Hematopoietic multipotent progenitor cell treated with erythropoietin and hydrocortisone succinate and interleukin-3 and kit ligand, for 17 days (in vitro differentiated cells): ENCODE results near the gene PLA2G4D.

Source experiments
- DNase-seq: peaks from one replicate; pipeline ENCODE4 v3.0.0-alpha.2; 2015; ENCODE audit warnings: low spot score

Gene PLA2G4D, protein sequence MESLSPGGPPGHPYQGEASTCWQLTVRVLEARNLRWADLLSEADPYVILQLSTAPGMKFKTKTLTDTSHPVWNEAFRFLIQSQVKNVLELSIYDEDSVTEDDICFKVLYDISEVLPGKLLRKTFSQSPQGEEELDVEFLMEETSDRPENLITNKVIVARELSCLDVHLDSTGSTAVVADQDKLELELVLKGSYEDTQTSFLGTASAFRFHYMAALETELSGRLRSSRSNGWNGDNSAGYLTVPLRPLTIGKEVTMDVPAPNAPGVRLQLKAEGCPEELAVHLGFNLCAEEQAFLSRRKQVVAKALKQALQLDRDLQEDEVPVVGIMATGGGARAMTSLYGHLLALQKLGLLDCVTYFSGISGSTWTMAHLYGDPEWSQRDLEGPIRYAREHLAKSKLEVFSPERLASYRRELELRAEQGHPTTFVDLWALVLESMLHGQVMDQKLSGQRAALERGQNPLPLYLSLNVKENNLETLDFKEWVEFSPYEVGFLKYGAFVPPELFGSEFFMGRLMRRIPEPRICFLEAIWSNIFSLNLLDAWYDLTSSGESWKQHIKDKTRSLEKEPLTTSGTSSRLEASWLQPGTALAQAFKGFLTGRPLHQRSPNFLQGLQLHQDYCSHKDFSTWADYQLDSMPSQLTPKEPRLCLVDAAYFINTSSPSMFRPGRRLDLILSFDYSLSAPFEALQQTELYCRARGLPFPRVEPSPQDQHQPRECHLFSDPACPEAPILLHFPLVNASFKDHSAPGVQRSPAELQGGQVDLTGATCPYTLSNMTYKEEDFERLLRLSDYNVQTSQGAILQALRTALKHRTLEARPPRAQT

DNA sequence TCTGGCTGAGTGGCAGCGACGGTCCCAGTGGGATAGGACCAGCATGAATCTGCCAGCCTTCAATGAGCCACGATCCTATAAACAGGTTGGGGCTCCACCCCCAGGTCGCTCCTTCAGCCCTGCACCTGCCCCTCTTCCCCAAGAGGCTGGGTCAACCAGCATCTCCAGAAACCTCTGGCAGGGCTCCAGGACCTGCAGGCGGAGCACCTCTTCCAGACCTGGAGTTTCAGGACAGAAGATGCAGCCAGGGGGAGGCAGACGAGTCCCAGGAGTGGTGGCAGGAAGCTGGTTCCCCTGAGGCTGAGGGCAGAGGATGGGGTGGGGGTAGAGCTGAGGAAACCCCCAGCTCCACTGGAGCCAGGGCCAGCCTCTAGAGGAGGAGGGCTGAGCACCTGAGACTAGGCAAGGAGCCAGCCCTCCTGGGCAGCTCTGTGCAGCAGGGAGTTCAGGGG lies at the start of gene PLA2G4D:
PLA2G4D (minus strand) TSS at position 51 of the 452 bp plus-strand sequence. CDS start 103 bp downstream, outside the sequence.
- no peak for DNase-seq

DNA sequence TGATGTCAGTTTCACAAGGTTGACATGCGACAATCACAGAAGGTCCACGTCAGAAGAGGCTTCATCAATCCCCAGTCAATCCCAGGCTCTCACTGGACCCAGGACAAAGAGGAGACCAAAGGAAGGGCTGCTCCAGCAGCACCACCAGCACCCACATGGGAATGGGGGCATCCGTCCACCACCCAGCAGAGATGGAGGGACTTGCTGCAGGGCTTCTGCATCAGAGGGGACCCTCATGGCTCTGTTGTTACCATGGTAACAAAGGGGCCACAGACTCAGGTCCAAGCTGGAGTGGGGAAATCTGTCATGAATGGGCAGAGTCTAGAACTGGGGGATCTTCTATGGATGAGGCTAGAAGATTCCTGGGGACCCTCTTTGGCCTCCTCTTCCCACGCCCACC lies 49.0 kb upstream of the PLA2G4D start:
- DNase-seq, result no peak

DNA sequence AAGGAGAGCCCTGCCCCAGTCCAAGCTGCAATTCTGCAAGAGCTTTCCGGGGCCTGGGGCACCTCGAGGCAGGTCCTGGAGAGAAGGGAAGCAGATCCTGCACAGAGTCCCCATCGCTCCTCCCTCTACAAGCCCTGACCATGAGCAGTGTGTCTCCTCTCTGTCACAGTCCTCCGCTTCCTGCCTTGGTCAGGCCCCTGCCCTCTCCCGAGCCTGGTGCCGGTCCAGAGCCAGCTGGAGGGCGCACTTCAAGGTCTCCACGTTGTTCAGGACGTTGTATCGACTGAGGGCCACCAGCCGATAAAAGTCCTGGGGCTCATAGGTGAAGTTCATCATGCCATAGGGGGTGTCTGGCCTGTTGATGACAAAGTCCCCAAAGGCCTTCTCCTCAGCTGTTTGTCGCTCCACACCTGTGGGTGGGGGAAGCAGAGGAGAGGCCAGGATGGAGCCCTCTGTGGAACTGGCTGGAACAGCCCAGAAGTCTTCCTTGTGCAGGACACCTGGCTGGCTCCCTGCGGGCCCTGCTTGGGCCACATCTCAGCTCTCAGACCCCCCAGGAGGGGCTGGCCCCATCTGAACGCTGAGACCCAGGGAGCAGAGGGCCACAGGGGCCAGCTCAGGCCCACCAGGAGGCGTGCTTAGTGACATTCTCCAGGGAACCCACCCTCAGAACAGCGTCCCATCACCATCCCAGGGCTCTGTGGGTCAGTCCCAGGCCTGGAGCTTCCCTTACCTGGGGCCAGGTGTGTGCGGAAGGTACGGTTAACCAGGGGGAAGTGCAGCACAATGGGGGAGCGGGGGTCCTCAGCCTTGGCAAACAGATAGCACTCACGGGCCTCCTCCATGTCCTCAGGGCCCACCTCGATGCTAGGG lies 47.7 kb upstream of the PLA2G4D start:
- DNase-seq, result no peak

DNA sequence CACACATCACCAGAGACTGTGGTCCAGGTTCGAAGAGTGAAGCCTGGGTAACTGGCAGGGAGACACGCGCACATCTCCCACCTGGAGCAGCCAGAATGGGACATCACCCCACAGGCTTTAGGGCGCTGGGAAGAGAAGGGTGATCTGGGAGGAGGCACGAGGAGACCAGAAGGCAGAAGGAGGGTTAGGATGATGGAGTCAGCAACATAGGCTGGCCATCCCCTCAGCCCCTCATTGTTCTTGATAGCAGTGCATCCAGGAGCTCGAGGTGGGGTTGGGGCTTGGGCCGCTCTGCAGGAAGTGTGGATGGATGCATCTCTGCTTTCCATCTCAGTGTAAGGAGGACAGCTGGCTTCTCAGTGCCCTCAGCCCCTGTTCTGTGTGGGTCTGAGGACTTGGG lies 46.9 kb upstream of the PLA2G4D start:
- no peak for DNase-seq

DNA sequence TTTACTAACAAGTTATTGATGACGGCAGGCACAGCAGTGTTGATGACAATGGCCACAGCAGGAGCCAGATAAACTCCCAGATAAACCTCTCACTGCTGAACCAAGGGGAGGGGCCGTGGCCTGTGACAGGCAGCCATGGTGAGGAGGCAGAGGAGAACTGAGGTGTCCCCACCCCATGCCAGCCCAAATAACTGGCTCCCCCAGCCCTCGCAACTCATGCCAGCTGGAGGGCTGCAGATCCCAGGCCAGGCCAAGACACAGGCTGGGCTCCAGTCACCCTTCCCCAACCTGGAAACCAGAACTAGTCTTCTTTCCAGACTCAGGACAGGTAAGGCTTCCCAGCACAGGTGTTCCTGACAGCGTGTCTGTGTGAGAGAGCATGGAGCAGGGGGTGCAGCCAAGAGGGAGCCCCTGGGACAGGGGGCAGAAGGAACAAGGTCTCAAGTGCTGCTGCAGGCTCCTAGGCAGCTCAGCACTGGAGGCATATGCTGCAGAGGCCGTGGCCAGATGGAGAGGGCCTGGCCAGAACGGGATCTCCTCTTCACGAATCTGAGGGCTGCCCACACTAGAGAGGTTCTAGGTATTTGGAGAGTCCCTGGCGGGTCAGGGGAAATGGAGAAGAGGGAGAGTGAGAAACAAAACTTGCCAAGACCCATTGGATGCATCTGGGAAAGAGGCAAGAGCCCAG lies 46.2 kb upstream of the PLA2G4D start:
- no peak for DNase-seq

DNA sequence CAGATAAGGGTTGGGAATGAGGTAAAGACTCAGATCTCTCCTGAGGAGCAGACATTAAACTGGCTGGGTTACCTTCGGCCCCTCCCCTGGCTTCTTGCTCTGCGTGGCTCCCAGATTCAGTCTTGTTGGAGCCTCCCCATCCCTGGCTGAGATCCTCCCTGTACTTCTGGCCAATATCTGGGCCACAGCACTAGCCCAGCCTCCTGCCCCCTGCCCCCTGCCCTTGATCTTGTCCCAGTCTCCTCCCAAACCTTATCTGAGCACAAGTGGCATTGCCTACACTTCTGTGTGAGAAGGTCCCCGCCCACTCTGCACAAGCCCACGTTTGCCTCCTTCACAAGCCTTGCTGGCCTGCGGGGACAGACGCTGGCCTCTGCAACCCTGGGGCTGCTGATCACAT lies 45.2 kb upstream of the PLA2G4D start:
- DNase-seq, result no peak

DNA sequence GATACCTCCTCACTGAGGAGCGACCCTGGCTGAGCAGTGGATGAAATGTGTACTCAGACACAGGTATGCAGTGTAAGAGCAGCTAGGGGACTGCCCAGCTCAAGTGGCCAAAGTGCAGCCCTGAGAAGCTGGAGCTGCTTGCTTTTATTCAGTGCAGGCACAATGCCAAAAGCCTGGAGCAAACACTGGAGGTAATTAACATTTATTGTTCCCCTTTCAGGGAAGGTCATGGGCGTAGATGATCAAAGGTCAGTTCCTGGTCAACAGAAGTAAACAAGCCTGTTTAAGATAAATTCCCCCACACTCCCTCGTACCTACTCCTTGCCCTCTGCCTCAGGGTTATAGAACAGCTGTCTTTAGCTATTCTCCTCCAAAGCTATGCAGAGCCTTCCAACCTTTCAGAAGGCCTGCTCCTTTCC lies 44.6 kb upstream of the PLA2G4D start:
- DNase-seq, result no peak

DNA sequence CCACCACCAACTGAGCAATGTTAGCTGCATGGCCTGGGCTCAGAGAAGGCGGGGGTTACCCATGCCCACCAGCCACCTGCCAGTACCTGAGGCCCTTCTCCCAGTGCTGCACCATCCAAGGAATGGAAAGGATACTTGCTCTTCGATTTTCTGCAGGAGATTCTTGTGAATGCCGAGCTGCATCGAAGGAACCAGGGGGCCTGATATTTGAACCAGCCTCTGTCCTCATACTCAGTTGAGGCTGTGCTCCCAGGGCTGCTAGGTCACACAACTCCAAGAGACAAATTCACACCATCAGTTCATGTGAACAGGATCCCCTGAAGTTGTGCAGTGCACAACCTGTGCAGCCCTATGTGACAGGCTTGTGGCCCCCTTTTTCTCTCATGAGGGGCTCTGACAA lies 44.0 kb upstream of the PLA2G4D start:
- DNase-seq, result no peak

DNA sequence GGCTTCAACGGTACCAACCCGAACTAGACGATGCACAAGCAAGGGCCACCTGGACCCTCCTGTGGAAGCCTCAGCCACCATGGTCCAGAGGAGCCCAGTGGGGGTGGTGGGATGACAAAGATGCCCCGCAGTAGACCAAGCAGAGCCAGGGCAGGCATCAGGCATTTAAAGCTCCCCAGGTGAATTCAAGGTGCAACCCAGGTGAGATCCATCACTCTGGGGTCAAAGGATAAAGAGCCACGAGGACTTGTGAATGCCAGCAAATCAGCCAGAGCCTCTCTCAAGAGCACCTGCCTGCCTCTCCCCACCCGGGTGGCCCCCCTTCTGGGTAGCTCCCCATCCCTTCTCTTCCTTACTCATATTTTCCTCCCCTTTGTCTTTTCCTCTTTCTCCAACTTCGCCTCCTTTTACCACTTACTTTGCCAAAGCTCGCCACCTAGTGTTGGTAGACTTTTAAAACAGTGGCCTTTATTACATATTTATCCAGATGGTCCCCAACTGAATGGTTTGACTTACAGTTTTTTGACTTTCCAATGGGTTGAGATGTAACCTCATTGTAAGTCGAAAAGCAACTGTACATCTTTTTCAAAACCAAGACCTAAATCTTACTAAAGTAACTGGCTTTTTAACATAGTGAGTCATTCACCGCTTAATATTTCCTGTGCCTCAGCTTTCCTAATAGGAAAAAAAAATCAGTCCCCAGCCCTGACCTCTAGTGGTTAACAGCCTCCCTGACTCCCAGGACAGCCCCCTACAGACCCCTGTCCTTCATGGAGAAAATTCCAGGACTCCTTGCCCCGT lies 43.3 kb upstream of the PLA2G4D start:
- DNase-seq, result peak; percentile 18

DNA sequence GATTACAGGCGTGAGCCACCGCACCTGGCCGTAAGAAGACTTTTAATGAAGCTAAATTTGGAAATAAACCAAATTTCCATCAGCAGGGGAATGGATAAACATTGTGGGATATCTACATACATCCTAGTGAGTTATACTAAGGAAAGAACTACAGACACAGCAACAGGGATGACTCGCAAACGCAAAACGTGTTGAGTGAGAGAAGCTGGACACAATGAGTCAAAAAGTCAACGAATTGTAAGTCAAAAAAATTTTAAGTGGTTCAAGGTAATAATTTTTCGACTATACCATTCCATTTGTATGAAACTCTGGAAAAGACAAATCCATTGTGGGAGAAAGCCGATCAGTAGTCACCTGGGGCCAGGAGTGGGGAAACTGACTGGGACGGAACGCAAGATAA lies 42.2 kb upstream of the PLA2G4D start:
- no peak for DNase-seq

DNA sequence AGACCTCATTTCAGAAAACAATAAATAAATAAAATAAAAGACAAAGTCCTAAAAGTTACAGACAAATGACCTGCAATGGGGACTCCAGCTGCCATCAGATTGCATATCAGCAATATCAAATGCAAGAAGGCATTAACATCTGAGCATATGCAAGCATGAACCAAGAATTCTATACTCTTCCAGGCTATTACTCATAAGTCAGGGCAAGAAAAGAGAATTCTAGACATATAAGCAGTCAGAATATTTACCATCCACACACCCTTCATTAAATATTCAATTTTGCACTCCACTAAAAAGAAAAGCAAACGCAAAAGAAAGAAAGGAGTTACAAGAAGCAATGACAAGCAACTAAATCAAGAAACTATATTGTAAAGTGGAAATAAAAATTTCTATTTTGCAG lies 41.0 kb upstream of the PLA2G4D start:
- DNase-seq, result no peak

DNA sequence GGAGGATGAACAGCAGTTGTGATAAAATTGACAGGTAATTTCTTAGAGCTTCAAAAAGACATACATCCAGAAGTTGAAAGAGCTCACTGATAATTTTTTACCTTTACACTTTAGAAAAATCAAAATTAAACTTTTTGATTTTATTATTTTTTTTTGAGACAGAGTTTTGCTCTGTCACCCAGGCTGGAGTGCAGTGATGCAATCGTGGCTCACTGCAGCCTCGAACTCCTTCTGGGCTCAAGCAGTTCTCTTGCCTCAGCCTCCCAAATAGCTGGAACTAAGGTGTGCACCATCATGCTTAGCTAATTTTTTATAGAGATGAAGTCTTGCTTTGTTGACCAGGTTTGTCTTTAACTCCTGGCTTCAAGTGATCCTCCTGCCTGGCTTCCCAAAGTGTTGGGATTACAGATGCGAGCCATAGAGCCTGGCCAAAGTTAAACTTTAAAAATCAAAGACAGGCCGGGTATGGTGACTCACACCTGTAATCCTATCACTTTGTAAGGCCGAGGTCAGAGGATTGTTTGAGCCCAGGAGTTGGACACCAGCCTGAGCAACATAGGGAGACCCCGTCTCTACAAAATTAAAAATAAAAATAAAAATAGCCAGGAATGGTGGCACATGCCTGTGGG lies 40.4 kb upstream of the PLA2G4D start:
- DNase-seq, result no peak

DNA sequence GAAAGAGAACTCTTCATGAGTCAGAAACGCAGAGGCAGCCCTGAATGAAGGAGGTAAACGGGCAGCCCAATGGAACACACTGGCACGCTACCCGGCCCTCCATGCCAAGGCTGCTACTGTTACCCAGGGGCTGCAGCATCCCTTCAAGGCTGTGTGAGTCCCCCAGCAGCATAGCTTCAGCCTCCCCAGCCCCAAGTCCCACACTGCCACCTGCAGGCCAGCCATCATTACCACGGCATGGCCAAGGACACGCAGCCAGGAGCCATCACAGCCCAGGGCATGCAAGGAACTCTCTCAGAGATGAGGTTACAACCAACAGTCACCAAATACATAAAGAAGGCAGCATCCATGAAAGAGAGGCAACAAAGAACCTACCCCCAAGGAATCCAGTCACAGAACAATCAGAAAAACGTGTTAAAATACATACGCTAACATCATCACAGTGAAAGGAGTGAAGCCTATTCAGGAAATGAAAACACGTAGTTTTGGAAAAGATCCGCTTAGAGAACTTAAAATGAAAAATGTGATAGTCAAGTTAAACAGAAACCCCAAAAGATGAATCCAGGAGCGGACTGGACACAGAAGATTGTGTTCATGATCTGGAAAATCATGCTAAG lies 39.6 kb upstream of the PLA2G4D start:
- DNase-seq, result no peak

DNA sequence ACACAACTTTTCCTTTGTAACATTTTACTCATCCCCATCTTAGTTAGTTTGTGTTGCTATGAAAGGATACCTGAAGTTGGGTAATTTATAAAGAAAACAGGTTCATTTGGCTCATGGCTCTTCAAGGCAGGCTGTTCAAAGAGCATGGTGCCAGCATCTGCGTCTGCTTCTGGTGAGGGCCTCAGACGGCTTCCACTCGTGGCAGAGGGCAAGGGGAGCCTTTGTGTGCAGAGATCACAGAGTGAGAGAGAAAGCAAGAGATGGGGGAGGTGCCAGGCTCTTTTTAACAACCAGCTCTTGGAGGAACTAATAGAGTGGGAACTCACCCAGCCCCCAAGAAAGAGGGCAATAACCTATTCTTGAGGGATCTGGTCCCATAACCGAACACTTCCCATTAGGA lies 39.0 kb upstream of the PLA2G4D start:
- DNase-seq, result no peak

DNA sequence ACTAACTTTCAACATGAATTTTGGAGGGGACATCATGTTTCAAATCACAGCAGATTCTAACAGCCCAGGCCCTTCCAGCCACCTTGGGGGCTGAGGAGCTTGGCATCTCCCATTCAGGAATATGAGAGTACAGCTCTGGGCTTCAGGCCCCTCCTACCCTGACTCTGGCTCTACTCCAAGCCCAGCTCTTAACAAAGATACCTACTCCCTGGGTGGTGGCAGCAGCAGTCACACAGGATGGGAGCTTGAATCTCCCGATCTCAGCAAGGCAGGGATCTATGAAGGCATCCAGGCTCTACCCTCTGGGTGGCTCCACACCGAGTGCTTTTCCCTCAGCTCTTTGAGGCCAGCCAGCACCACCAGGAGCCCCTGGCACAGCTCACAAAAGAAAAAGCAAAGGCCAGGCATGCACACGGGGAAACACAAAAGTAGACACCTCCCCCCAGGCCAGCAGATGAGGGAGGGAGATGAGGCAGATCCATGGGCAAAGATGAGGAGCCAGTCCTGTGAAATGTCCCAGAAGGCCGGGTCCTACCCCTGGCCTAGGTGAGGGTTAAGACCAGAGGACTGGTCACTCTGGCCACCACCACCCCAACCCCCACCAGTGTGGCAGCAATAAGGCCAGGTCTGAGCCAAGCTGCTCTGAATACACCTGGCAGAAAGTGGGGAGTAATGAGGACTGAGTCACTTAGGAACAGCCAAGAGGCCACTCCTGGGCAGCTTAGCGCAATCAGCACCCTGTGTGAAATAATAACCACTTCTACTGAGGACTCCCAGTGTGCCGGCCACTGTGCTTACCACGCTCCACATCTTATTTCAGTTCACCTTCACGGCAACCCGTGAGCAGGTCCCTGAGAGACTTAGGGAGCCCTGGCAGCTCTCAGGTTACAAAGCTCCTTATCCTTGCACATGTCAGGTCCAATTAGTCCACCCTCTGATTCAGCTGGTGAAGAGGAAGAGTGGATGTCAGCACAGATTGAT lies 37.8 kb upstream of the PLA2G4D start:
- no peak for DNase-seq

DNA sequence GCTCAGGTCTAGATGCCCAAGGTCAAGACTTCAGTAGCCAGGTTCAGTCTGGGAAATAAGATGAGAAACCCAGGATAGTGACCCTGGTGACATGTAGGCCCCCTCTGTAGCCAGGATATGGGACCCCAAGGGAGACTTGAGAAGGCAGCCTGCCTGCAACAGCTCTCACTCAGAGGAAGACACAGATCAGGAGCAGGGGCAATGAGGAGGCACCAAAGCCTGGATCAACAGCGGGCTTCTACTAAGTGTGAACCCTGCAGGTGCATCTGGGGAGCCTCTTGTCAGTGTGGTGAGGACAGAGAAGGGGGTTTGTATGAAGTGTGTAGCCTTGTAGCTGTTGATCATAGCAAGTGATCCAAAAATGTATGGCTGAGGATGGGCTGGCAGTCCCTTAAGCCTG lies 36.6 kb upstream of the PLA2G4D start:
- no peak for DNase-seq

DNA sequence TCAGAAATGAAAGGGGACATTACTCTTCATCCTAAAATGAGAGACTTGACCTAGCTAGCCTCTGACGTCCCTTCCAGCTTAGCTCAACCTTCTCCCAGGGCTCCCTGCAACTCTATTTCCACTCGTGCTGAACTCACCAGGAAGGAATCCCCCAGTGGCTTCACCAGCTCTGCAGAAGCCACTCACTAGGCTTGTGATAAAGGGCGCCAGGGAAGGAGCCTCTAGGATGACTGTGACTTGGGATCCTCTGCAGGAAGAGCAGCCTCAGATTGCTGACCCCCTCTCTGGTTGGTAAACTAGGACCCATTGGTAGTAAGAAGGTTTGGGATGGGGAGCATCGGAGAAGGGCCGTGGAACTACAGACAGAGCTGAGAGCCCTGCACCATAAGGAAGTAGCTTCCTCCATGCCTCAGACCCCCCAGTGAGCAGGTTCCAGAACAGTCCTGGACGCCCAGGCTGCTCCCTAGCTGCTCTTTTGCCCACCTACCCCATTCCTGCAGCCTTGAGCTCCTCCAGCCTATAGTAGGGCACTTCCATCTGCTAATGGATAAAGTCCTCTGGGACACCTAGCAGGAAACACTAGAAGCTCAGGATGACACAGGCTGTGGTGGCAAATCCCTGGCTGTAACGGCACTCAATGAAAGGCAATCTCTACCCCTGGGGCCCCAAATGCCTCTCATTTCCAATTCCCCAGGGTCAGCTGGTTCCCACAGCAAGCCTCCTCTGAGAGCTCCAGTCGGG lies 36.1 kb upstream of the PLA2G4D start:
- DNase-seq, result no peak

DNA sequence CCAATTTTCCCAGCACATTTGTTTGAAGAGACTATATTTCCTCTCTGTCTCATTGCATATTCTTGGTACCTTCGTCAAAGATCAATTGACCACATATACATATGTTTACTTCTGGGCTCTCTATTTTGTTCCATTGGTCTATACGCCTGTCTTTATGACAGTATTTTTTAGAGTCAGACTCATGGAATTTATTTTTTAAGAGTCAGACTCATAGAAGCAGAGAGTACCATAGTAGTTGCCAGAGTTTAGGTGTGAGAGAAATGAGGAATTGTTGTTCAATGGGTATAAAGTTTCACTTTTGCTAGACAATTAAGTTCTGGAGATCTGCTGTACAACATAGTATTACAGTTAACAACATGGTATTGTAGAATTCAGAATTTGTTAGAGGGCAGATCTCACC lies 35.0 kb upstream of the PLA2G4D start:
- no peak for DNase-seq
